Measurements from ENCODE around the gene CACFD1.

CACFD1 gene

DNA sequence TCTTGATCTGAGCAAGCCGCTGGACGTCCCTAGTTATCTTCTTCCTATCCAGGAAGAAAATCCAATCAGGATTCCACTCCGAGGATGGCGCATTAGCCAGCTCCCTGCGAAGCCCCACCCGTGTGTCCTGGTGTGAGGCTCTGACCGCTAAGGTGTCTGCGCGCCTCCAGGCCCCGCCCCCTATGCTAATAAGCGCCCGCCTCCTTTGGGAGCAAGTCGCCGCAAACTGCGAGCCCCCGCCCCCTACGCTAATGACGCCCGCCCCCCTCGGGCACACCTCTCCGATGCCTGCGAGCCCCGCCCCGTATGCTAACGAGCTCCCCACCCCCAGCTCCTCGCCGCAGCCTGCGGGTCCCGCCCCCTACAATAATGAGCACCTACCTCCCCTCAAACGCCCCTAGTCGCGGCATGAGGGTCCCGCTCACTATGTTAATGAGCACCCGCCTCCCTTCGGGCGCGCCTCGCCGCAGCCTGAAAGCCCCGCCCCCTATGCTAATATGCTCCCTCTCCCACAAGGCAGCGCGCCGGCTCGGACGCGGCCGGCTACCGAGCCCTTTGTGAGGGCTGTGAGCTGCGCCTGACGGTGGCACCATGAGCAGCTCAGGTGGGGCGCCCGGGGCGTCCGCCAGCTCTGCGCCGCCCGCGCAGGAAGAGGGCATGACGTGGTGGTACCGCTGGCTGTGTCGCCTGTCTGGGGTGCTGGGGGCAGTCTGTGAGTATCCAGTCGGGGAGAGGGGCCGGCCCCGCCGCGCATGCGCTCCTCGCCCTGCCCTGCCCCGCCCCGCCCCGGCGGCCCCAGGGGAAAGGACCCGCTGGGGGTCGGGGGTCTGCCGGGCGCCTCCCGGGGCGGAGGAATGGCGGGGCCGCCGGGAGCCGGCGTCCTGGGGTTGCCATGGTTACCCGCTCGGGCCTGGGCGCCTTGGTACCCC, at the start of gene CACFD1:
Gene CACFD1, plus strand, starts transcription at position 503 of the 929 bp plus-strand sequence. Its CDS starts 89 bp downstream, at position 592.
- peak; percentile 93 for DNase-seq (ENCODE audit: low read depth)
- TF ChIP-seq, protein P1, sequence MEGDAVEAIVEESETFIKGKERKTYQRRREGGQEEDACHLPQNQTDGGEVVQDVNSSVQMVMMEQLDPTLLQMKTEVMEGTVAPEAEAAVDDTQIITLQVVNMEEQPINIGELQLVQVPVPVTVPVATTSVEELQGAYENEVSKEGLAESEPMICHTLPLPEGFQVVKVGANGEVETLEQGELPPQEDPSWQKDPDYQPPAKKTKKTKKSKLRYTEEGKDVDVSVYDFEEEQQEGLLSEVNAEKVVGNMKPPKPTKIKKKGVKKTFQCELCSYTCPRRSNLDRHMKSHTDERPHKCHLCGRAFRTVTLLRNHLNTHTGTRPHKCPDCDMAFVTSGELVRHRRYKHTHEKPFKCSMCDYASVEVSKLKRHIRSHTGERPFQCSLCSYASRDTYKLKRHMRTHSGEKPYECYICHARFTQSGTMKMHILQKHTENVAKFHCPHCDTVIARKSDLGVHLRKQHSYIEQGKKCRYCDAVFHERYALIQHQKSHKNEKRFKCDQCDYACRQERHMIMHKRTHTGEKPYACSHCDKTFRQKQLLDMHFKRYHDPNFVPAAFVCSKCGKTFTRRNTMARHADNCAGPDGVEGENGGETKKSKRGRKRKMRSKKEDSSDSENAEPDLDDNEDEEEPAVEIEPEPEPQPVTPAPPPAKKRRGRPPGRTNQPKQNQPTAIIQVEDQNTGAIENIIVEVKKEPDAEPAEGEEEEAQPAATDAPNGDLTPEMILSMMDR (IDR thresholded peaks at IDR 0.05; ENCODE audit: low read length, missing control alignments): no peak
- H3K4me3 ChIP-seq (replicated peaks; ENCODE audit: low read depth, low read length): peak within 1 kb of the TSS; percentile 80

- TF ChIP-seq, protein P1 (IDR thresholded peaks at IDR 0.05; ENCODE audit: low read length, missing control alignments): no peak
- no peak for DNase-seq (ENCODE audit: low read depth)
- no peak overlapping the region for H3K4me3 ChIP-seq (replicated peaks; ENCODE audit: low read depth, low read length)
Measured at GRCh38 chr9:133415170-133415569, 44.6 kb upstream of the CACFD1 start.

GRCh38 chr9:133417541-133418461, 42.0 kb upstream of the CACFD1 start, which contains the start of gene REXO4:
Gene REXO4 (minus strand): TSS chr9:133418010. CDS start chr9:133417844, 166 bp downstream.
- TF ChIP-seq, protein P1 (IDR thresholded peaks at IDR 0.05; ENCODE audit: low read length, missing control alignments): no peak
- peak within 1 kb of the TSS; percentile 92 for H3K4me3 ChIP-seq (replicated peaks; ENCODE audit: low read depth, low read length)
- peak; percentile 89 for DNase-seq (ENCODE audit: low read depth)

DNA sequence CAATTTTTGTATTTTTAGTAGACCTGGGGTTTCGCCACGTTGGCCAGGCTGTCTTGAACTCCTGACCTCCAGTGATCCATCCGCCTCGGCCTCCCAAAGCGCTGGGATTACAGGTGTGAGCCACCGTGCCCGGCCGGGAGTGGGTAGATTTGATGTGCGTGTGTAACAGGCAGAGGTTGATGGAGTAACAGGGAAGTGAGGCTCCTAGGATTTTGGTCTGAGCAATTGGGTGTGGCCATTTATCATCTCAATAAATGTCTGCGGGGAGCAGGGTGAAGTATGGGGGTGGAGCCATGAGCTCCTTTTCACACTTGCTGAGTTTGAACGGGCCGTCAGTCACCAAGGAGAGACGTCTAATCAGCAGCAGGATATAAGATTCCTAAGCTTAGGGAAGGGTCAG, 40.8 kb upstream of the CACFD1 start:
- TF ChIP-seq, protein P1 (IDR thresholded peaks at IDR 0.05; ENCODE audit: low read length, missing control alignments): no peak
- no peak for DNase-seq (ENCODE audit: low read depth)
- H3K4me3 ChIP-seq (replicated peaks; ENCODE audit: low read depth, low read length): no peak overlapping the region

GRCh38 chr9:133420392-133420827, 39.4 kb upstream of the CACFD1 start:
- H3K4me3 ChIP-seq (replicated peaks; ENCODE audit: low read depth, low read length): no peak overlapping the region
- TF ChIP-seq, protein P1 (IDR thresholded peaks at IDR 0.05; ENCODE audit: low read length, missing control alignments): no peak
- DNase-seq (ENCODE audit: low read depth): no peak

- H3K4me3 ChIP-seq (replicated peaks; ENCODE audit: low read depth, low read length): no peak within 1 kb of the TSS
- TF ChIP-seq, protein P1 (IDR thresholded peaks at IDR 0.05; ENCODE audit: low read length, missing control alignments): no peak
- DNase-seq (ENCODE audit: low read depth): no peak
Measured at GRCh38 chr9:133421615-133422542, 37.9 kb upstream of the CACFD1 start, which contains the start of gene ADAMTS13. Gene ADAMTS13 (plus strand): TSS chr9:133422367. CDS start chr9:133422444, 77 bp downstream.

All from fibroblast of pulmonary artery (primary cell).